Ramos (cell line): ENCODE data around the gene NKAIN1.
"Not testable (repeated sequence)": the region's sequence is repeated elsewhere in the genome, so short reads cannot be mapped to it uniquely, and the experiment has no call there.

Experiments used
- in situ Hi-C: fragments of 300-500 bp; cut with MboI; formaldehyde crosslinking; loops from one replicate; pipeline ENCODE4 v1.14.3; 2022; ENCODE audit warnings: low sequenced_read_pairs; ENCODE audit not compliant: unreplicated experiment

Gene NKAIN1

DNA sequence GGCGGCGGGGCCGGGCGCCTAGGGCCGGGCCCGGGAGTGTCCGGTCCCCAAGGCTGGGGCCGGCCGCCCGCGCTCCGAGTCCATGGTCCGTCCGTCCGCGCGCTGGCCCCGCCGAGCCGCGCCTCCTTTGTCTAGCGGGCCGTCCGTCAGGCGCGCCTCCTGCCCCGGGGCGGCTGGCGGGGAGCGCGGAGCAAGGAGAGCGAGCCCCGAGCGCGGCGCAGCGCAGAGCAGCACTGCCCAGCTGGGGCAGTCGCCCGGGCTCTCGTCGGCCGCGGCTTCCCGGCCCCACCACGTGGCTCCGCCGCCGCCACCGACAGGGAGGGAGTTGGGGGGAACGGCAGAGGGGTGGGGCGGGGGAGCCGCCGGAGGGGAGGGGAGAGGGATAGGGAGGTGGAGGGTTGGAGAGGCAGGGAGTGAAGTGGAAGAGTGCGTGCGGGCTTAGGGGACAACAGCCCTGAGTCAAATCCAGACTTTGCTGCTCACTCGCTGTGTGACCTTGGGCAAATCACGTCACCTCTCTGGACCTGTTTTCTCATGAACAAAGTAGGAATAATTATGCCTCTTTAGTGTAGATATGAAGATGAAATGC lies at the start of gene NKAIN1:
Gene NKAIN1, minus strand, starts transcription at position 235 of the 589 bp plus-strand sequence. CDS start 340 bp downstream, outside the sequence.
- in situ Hi-C loops = no loop called here

- in situ Hi-C loops = no loop called here
Observed at GRCh38 chr1:31289021-31289420, 49.3 kb upstream of the NKAIN1 start.

GRCh38 chr1:31287791-31288190 lies 48.1 kb upstream of the NKAIN1 start:
- in situ Hi-C loops = not testable (repeated sequence)

- in situ Hi-C loops = not testable (repeated sequence)
Observed at GRCh38 chr1:31282426-31282825, 42.7 kb upstream of the NKAIN1 start.

GRCh38 chr1:31273619-31274018 lies 33.9 kb upstream of the NKAIN1 start:
- in situ Hi-C loops = no loop called here

DNA sequence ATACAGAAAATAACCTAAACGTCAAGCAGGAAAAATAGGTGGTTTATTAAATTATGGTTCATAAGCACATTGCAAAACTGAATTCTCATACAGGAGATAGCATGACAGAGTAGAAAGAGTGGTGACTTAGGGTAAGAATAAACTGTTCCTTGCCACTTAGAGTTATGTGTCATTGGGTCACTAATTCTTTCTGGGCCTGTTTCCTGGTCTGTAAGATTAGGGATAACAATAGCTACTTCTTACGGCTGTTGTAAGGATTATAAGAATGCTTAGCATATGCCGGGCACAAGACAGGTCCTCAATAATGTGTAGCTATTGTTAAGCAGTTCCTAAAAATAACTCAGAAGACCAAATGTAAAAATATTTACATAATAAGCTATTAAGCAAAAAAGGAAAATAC lies 32.7 kb upstream of the NKAIN1 start:
- in situ Hi-C loops = no loop called here

- in situ Hi-C loops = no loop called here
Observed at GRCh38 chr1:31266547-31266946, 26.9 kb upstream of the NKAIN1 start.

GRCh38 chr1:31264790-31265386 lies 25.2 kb upstream of the NKAIN1 start:
- in situ Hi-C loops = no loop called here

DNA sequence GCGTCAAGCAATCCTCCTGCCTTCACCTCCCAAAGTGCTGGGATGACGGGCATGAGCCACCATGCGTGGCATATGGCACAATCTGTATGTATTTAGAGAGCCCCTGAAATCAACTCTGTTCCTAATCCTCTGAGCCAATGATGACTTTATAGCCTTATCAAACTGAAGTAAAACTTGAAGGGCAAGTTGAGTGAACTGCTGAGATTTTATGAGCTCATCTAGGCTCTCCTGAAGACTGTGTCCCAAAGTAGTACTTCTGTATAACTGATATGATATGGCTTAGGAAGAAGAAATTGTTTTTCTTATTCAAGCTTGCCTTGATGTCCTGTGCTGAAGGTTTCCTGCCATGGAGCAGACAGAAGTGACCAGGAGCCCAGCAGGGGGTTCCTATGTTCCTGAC lies 23.7 kb upstream of the NKAIN1 start:
- in situ Hi-C loops = no loop called here

DNA sequence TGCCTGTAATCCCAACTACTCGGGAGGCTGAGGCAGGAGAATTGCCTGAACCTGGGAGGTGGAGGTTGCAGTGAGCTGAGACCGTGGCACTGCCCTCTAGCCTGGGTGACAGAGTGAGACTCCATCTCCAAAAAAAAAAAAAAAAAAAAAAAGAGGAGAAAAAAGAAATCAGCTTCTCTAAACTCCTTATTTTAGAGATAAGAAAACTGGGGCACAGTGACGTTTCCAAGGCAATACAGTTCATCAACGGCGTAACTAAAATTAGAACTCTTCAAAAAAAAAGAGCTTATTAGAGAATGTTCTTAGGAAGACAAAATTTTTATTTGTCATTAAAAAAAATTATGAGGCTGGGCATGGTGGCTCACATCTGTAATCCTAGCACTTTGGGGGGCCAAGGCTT lies 22.7 kb upstream of the NKAIN1 start:
- in situ Hi-C loops = not testable (repeated sequence)

- in situ Hi-C loops = no loop called here
Observed at GRCh38 chr1:31261916-31262315, 22.2 kb upstream of the NKAIN1 start.

- in situ Hi-C loops = no loop called here
Observed at GRCh38 chr1:31259746-31260145, 20.1 kb upstream of the NKAIN1 start.

DNA sequence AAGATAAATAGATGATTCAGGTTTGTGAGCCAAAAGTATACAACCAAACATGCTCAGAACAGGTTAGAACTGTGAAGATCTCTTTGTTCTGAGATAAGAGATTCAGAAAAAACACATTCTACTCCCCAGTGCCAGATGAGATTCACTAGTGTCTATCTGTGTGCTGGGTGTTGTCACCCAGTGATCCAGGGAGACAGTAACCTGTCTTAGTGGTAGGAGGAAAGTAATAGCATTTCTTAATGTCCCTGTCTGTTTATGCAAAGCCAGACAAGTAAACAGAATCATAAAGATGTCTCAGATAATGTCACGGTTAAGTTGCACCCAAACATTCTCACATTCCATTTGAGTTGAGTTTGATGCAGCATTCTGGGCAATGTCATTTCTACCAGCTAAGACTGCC lies 18.9 kb upstream of the NKAIN1 start:
- in situ Hi-C loops = no loop called here

GRCh38 chr1:31257213-31257612 lies 17.5 kb upstream of the NKAIN1 start:
- in situ Hi-C loops = no loop called here

DNA sequence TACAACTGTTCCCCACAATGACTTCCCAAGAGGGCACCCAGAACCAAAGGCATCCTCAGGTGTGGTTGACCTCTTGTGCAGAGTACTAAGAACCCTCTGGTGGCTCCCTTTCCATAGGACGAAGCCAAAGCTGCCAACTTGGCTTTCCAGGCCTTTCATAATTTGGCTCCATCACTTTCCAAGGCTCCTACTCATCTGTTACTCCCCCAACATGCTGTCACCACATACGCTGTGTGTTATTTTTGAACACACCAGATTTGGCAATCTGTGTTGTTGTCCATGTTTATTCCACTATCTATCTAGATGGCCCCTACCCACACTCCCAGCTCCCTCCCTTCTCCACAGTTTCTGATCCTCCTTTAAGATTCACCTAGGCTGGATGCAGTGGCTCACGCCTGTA lies 10.2 kb upstream of the NKAIN1 start:
- in situ Hi-C loops = no loop called here

- in situ Hi-C loops = no loop called here
Observed at GRCh38 chr1:31248276-31248675, 8.6 kb upstream of the NKAIN1 start.

DNA sequence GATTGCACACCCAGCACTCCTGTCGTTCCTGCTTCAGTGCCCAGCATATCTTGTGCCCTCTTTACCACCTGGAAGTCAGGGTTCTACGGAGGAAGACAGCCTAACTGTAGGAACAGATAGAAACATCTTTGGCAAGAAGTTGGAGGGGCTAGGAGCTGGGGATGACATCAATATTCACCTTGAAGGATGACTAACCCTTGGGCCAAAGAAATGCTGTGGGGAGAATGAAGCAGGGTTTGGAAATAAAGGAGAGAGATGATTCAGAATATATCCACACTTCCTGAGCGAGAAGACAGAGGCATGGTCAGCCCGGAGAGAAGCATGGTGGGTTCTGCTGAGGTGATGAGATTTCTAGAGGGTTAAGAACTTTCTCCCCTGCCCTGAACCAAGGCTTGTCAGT lies 4.6 kb upstream of the NKAIN1 start:
- in situ Hi-C loops = no loop called here

DNA sequence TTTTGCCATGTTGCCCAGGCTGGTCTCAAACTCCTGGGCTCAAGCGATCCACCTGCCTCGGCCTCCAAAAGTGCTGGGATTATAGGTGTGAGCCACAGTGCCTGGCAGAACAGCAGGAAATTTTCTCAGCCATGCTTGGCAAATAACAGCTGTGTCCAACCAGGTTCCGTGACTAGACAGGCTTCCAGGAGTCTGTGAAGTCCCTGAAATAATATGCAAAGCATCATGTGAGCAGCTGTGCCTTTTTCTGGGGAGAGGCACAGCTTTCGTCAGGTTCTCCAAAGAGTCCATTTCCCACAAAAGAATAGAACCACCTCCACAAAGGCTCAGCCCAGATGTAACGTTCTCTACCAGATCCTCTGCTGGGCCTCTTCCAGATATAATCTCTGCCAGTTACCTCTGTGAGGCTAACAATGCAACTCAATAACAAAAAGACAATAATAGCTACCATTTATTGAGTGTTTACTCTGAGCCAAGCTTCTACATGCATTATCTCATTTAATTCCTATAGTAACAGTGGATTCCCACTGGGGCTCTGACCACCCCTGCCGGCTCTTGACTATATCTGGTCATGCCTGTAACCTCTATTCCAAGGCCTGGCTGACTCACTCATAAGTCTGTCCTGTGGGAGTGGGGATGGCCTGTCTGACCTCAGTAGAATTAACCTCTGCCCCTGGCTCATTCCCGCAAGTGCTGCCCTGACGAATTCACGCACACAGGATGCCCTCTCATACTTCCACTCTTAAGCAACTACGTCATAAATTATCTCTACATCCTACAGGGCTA lies 4.0 kb upstream of the NKAIN1 start:
- in situ Hi-C loops = no loop called here

GRCh38 chr1:31241321-31241720 lies 1.6 kb upstream of the NKAIN1 start:
- in situ Hi-C loops = no loop called here

DNA sequence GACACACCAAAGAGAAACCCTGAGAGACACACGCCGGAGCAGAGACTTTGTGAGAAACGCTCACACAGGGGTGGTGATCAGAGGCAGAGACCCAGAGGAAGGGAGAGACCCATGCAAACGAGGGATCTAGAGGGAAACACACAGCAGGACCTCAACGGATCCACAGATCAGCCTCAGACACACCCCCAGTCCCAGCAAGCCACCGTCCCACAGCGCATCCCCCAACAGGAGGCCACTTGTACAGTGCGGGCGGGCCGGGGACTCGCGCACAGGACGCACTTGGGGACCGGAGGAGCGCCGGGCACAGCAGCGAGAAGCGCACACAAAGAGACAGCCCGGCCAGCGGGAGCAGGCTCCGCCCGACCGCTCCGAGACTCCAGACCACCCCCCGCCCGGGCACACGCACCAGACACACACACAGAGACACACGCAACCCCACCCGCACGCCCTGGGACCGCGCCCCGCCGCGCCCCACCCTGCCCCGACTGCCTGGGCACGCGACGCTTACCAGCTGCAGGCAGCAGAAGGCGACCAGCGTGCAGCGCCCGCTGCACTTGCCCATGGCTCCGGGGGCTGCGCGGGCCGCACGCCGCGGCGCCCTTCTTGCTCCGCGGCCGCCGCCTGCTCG lies 587 bp downstream of the NKAIN1 start:
- in situ Hi-C loops = no loop called here

DNA sequence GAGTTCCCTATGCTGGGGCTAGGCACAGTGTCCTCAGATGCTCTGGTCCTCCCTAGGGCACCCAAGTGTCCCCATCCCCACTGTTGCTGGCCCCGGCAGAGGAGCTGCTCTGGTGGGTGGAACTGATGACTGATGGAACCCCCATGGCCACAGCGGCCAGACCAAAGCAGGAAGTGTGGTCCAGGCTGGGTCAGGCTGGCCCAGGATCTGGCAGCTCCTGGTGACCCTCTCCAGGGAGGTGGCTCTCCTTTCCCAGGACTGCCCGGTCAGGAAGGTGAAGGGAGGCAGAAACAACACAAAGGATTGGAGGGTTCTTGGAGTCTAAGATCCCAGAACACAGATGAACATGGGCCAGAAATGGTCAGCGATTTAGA lies 1.1 kb downstream of the NKAIN1 start:
- in situ Hi-C loops = no loop called here
